A673 (cell line): ENCODE measurements around the gene PPP2R3B.

ENCODE experiments used
- EZH2 ChIP-seq: fragments of 200-600 bp; sonication (generic); IDR thresholded peaks from 2 replicates; pipeline ENCODE4 v1.6.1; 2017; ENCODE audit warnings: borderline replicate concordance, low read depth, mild to moderate bottlenecking, mixed read lengths, antibody characterized with exemption, low read length; ENCODE audit not compliant: poor library complexity, severe bottlenecking
- TF ChIP-seq, protein P1 (sequence below): fragments of 300-800, 200-600 bp; sonication (generic); conservative IDR thresholded peaks from 2 replicates; pipeline ENCODE4 v1.5.1; 2017; ENCODE audit warnings: low read depth, mild to moderate bottlenecking, antibody characterized with exemption, low read length, moderate library complexity, mixed read lengths

- TF ChIP-seq, protein P1, sequence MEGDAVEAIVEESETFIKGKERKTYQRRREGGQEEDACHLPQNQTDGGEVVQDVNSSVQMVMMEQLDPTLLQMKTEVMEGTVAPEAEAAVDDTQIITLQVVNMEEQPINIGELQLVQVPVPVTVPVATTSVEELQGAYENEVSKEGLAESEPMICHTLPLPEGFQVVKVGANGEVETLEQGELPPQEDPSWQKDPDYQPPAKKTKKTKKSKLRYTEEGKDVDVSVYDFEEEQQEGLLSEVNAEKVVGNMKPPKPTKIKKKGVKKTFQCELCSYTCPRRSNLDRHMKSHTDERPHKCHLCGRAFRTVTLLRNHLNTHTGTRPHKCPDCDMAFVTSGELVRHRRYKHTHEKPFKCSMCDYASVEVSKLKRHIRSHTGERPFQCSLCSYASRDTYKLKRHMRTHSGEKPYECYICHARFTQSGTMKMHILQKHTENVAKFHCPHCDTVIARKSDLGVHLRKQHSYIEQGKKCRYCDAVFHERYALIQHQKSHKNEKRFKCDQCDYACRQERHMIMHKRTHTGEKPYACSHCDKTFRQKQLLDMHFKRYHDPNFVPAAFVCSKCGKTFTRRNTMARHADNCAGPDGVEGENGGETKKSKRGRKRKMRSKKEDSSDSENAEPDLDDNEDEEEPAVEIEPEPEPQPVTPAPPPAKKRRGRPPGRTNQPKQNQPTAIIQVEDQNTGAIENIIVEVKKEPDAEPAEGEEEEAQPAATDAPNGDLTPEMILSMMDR, result no peak
- no peak for TF ChIP-seq EZH2
Observed at GRCh38 chrX:331825-332495, 54.7 kb downstream of the PPP2R3B start.
